C1 segment of cervical spinal cord (tissue), 14 donors: ENCODE data around the gene FBL.

Experiments used
- DNase-seq, 14 donors: peaks; one replicate each; lab custom pipeline; 2025; lab: John Stamatoyannopoulos, UW

The FBL gene

DNA sequence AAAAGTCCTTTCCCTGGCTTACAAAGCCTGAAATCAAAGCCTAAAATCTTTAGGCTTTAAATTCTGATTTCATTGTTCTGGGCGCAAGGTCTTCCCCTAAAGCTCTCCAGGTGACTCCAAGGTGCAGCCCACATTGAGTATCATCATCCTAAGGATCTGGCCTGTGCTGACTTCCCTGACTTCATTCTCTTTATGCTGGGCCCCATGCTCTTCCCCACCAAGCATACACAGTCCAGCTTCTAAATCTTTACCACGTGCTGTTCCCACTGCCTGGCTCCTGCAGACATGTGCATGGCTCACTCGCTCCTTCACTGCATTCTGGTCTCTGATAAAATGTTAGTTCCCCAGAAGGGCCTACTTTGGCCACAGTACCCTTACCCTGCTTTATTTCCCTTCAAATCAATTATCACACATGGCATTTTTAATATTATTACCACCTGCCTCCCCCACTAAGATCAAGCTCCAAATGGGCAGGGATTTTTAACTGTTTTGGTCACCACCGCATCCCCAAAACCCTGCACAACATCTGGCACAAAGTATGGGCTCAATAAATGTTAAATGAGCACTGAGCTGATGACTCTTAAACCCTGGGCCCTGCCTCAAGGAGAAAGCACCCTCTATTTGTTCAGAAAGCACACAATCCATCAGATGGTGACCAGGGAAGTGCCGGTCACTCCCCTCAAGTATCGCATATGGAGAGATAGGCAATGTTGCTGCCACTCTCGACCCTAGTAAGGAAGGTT lies 3.3 kb downstream of the FBL start:
- DNase-seq: no peak

DNA sequence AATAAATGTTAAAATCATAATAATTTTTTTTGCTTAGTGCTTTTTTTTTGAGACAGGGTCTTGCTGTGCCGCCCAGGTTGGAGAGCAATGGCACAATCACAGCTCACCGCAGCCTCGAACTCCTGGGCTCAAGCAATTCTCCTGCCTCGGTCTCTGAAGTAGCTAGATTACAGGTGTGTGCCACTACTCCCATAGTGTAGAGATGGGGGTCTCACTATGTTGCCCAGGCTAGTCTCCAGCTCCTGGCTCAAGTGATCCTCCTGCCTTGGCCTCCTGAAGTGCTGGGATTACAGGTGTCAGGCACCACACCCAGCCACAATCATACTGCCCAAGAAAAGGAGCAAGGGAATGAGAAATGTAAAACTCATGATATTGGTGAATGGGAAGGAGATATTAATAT lies 5.1 kb downstream of the FBL start:
- no peak for DNase-seq

- DNase-seq: no peak
Observed at GRCh38 chr19:39840492-39840891, 5.7 kb downstream of the FBL start.

GRCh38 chr19:39839678-39840327 lies 6.4 kb downstream of the FBL start:
- no peak for DNase-seq

DNA sequence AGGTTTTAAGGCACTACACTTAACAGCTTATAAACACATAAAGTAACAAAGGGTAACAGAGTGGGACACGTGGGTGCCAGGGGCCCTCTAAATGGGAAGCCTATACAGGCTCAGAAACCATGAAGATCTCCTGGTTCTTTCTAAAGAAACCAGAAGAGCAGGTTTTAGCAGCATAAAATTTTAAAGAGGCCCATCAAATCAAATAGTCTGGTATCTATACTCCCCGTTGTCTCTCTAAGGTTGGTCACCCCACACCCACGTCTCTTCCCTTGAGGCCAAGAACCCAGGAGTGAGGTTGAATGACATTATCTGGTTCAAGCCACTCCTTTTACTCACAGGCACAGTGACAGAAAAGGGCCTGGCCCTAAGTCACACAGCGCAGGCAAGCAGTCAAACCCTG lies 7.6 kb downstream of the FBL start:
- DNase-seq: no peak

DNA sequence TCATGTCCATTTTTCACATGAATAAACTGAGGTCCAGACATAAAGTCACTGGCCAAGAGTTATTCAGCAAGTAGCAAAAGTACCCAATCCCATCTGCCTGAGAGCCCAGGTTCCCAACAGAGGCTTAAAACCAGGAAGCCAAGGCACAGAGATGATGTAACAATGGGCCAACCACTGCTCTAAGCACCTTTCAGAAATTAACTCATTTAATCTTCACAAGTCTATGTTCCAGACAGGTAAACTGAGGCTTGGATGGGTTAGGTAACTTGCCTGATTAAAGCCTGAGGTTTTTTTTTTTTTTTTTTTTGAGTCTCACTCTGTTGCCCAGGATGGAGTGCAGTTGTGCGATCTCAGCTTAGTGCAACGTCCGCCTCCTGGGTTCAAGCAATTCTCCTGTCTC lies 8.2 kb downstream of the FBL start:
- DNase-seq: no peak

DNA sequence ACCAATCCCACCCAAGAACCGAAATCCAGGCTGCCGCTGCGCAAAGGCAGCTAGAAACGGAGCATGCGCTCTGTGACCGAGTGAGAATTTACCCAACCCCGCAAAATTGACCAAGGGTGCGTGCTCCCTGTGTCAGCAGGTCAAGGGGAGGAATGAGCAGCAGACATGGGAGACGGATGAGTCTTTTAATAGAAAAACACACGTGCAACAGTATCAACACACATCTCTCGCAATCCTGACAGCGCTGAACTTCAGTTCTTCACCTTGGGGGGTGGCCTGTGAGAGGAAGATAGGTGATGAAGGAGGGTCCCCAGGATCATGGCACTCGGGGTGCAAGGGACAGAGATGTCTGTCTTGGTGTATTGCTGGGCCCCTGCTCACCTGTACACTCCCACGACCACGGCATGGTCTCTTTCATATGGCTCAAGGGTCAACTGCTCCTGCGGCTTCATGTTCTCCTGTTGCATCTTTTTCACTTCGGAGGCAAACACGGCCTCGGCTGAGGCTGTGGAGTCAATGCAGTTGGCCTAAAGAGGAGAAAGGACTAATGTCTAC lies 11.8 kb downstream of the FBL start:
- no peak for DNase-seq

DNA sequence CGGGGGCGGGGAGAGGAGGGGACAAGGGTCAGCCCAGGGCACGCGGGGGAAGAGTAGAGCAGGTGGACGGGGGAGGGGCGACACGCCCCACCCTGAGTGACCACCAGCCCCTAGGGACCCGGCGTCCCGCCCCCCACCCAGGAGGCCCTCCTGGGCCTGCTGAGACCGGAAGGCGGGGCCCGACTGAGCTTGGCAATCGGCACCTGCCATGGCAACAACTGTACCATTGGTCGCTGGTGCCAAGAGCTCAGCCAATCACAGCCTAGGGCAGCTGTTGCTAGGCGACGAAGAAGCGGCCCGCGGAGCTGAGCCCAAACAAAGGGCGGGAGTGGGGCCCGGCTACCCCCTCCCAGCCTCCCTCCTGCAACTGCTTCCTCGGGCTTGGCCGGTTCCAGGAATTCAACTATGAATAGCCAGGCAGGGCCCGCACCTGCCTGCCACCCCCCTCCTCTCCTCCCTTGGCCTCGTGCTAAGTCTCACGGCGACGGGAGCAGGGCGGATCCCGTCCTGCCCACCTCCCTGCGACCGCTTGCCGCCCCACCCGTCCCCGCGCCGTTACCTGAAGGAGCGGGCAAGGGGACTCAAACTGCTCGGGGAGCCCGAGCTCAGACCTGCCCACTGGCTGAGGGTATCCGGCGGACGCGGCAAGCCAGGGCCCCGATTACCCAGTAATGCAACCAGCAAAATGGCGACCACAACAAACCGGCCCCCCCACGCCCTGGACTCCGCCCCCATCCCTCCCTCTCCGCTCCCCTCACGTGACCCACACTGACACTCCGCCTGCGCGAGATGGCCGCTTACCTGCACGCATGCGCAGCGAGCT lies 12.5 kb downstream of the FBL start, which contains the start of gene DYRK1B:
Gene DYRK1B, minus strand, starts transcription at position 699 of the 823 bp plus-strand sequence. CDS start 2,295 bp downstream, outside the sequence.
- peak; percentile 89 to 97 (median 94) for DNase-seq

DNA sequence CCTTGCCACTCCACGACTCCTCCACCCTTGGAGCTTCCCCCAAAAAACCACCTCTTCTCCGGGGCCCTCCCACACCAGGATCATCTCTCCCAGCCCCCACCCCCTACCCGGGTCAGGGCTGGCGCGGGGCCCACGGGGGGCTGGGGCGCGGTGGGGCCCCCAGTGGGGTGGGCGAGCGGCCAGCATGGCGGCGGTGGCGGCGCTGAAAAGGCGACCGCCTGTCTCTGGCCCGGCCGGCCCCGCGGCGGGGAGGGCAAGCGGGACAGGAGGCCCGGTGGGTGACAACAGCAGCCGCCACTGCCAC lies 13.1 kb downstream of the FBL start:
- no peak for DNase-seq

- no peak for DNase-seq
Observed at GRCh38 chr19:39832341-39833083, 13.7 kb downstream of the FBL start.

GRCh38 chr19:39831679-39832078 lies 14.5 kb downstream of the FBL start:
- no peak for DNase-seq

DNA sequence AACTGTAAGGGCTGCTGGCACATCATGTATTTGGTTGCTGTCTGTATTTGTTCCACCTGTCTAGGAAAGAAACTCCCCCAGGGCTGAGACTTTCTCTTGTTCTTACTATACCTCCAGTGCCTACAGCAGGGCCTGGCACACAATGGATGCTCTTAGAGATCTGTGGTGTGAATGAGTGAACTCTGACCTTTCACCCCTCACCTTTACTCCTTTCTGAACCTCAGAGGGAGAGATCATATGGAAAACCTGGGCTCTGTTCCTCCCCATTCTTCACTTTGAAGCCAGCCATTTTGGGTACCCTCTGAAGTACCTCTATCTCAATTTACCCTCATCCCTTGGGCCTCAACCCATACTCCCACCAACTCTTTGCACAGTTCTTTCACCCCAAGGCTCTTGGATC lies 15.3 kb downstream of the FBL start:
- no peak for DNase-seq

DNA sequence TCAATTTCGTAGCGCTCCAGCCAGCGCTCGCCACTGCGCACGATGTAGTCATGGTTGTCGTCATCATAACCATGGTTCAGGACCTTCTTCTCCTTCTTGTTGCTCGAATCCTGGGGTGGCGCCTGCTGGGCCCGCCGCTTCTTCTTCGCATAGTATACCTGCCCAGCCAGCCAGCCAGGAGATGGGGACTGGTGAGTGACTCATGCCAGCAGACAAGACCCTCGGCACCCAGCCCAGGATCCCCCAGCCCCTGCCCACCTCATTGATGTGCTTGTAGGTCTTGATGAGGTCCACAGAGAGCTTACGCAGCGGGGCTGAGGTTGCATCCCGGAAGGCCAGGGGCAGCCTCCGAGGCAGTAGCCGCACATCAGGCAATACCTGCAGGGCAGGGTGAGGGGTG lies 15.8 kb downstream of the FBL start:
- DNase-seq: no peak

- no peak for DNase-seq
Observed at GRCh38 chr19:39829702-39830275, 16.4 kb downstream of the FBL start.

- DNase-seq: no peak
Observed at GRCh38 chr19:39828654-39829032, 17.5 kb downstream of the FBL start.

- DNase-seq: no peak
Observed at GRCh38 chr19:39828015-39828653, 18.0 kb downstream of the FBL start.

DNA sequence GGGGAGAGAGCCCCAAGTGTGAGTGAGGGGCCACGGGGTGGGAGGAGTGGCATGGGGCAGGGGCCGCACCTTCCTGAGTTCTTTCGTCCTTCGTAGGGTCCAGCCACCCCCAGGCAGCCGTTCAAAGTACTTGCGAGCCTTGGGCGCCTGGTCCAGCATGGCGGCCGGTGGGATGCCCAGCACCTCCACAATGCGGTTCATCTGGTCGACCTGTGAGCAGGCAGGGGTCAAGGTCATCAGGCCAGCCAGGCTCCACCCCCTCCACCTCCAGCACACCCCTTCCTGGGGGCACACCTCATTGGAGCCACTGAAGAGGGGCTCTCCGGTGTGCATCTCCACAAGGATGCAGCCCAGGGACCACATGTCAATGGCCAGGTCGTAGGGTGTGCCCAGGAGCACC lies 19.0 kb downstream of the FBL start:
- DNase-seq: no peak

- no peak for DNase-seq
Observed at GRCh38 chr19:39826311-39826945, 19.8 kb downstream of the FBL start.

DNA sequence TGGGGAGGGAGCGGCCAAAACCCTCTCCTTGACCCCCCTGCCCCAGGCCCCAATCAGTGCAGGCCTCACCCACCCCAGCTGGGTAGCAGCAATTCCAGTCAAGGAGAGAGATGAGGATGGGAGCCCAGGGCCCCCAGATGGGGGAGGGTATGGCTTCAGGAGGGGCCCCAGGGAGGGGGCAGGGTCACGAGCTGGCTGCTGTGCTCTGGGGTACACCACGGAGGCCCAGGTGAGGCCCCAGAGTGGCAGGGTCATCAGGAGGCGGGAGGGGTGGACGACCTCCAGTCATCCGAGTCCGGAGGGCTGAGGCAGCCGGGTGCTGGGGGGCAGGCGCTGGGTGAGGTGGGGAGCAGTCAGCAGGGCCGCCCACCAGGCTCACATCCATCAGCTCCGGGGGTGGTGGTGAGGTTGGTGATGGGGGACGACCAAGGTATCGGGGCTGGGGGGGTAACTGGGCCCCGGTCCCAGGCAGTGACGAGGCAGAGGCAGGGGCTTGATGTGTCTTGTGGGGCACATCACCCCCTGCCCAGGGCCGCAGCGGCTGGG lies 20.6 kb downstream of the FBL start:
- no peak for DNase-seq

DNA sequence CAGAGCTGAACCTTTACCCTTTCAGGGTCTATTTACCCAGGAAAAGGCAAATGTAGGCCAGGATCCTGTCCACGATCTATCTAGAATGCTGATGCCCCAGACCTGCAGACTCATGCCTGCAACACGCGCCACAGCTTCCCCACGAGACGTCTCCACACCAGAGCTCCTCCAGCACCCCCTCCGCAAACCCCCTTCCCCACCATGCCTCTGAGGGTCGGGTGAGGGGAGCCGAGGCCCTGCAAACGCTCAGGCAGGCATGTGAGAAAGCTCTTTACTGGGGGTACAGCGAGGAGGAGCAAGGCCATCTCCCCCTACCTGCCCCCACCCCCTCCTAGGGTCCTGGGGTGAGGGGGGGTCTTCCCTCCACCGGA lies 21.1 kb downstream of the FBL start:
- DNase-seq: no peak
